ACC112 (cell line): ENCODE measurements around the gene AK5.
"Not testable (repeated sequence)": the region's sequence is repeated elsewhere in the genome, so short reads cannot be mapped to it uniquely, and the experiment has no call there.

Experiments used
- H2AFZ ChIP-seq: fragments of 200-600 bp; sonication (generic); one replicate; pipeline ENCODE4 v1.6.0; 2017; ENCODE audit warnings: antibody characterized with exemption, low read length; ENCODE audit not compliant: unreplicated experiment
- H3K27ac ChIP-seq: fragments of 200-600 bp; sonication (generic); 2 replicates; pipeline ENCODE4 v1.5.1; 2014; ENCODE audit warnings: low read depth, mild to moderate bottlenecking, antibody characterized with exemption, low read length, moderate library complexity
- H3K27me3 ChIP-seq: fragments of 200-600 bp; sonication (generic); 2 replicates; pipeline ENCODE4 v1.6.1; 2014; ENCODE audit warnings: mild to moderate bottlenecking, antibody characterized with exemption, low read length, moderate library complexity, mixed read lengths; ENCODE audit not compliant: insufficient read depth
- H3K36me3 ChIP-seq: fragments of 200-600 bp; sonication (generic); 2 replicates; pipeline ENCODE4 v1.6.1; 2016; ENCODE audit warnings: mild to moderate bottlenecking, antibody characterized with exemption, low read length, moderate library complexity, mixed read lengths; ENCODE audit not compliant: insufficient read depth
- H3K4me1 ChIP-seq: fragments of 200-600 bp; sonication (generic); one replicate; pipeline ENCODE4 v1.6.1; 2016; ENCODE audit warnings: low read length, mixed read lengths; ENCODE audit not compliant: insufficient read depth, unreplicated experiment, control insufficient read depth
- H3K4me3 ChIP-seq: fragments of 200-600 bp; sonication (generic); 2 replicates; pipeline ENCODE4 v1.5.1; 2014; ENCODE audit warnings: mild to moderate bottlenecking, low read depth, low read length
- H3K79me2 ChIP-seq: fragments of 200-600 bp; sonication (generic); one replicate; pipeline ENCODE4 v1.6.0; 2016; ENCODE audit warnings: low read length; ENCODE audit not compliant: control insufficient read depth, unreplicated experiment, insufficient read depth

Gene AK5

GRCh38 chr1:77516106-77516505 lies 234.3 kb downstream of the AK5 start:
- H3K4me3 ChIP-seq = no peak overlapping the region
- no peak overlapping the region for H2AFZ ChIP-seq
- no peak overlapping the region for H3K27ac ChIP-seq
- no peaks in the 10 kb centered on the region for H3K36me3 ChIP-seq
- H3K27me3 ChIP-seq = no peaks in the 10 kb centered on the region
- H3K79me2 ChIP-seq = no peaks in the 10 kb centered on the region
- H3K4me1 ChIP-seq = peaks cover 33% of the 10 kb centered on the region

DNA sequence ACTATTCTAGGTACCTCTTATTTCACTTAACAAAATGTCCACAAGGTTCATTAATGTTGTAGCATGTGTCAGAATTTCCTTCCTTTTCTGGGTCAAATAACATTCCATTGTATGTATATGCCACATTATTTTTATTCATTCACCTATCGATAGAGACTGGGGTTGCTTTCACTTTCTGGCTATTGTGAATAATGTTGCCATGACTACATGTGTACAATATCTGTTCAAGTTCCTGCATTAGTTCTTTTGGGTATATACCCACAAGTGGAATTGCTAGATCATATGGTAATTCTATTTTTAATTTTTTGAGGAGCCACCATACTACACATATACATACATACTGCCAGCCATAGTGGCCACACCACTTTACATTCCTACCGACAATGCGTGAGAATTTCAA lies 242.2 kb downstream of the AK5 start:
- no peaks in the 10 kb centered on the region for H3K79me2 ChIP-seq
- no peak overlapping the region for H3K27ac ChIP-seq
- no peaks in the 10 kb centered on the region for H3K4me1 ChIP-seq
- H2AFZ ChIP-seq = no peak overlapping the region
- no peak overlapping the region for H3K4me3 ChIP-seq
- no peaks in the 10 kb centered on the region for H3K27me3 ChIP-seq
- H3K36me3 ChIP-seq = no peaks in the 10 kb centered on the region

DNA sequence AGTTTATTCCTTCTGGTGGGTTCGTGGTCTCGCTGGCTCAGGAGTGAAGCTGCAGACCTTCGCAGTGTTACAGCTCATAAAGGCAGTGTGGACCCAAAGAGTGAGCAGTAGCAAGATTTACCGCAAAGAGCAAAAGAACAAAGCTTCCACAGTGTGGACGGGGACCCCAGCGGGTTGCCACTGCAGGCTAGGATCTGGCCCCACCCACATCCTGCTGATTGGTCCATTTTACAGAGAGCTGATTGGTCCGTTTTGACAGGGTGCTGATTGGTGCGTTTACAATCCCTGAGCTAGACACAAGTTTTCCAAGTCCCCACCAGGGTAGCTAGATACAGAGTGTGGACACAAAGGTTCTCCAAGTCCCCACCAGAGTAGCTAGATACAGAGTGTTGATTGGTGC lies 249.3 kb downstream of the AK5 start:
- not testable (repeated sequence) for H3K36me3 ChIP-seq, H3K4me3 ChIP-seq, H3K27ac ChIP-seq, H3K4me1 ChIP-seq, H3K27me3 ChIP-seq, H3K79me2 ChIP-seq, H2AFZ ChIP-seq

GRCh38 chr1:77531596-77532280 lies 249.9 kb downstream of the AK5 start:
- H3K4me1 ChIP-seq = peaks cover 12% of the 10 kb centered on the region
- H3K36me3 ChIP-seq, H3K4me3 ChIP-seq, H3K27ac ChIP-seq, H2AFZ ChIP-seq, H3K27me3 ChIP-seq, H3K79me2 ChIP-seq: not testable (repeated sequence)

GRCh38 chr1:77532641-77533040 lies 250.8 kb downstream of the AK5 start:
- no peaks in the 10 kb centered on the region for H3K27me3 ChIP-seq
- no peaks in the 10 kb centered on the region for H3K79me2 ChIP-seq
- H3K4me1 ChIP-seq = peaks cover 20% of the 10 kb centered on the region
- H2AFZ ChIP-seq = no peak overlapping the region
- H3K36me3 ChIP-seq = no peaks in the 10 kb centered on the region
- H3K27ac ChIP-seq = no peak overlapping the region
- H3K4me3 ChIP-seq = no peak overlapping the region

DNA sequence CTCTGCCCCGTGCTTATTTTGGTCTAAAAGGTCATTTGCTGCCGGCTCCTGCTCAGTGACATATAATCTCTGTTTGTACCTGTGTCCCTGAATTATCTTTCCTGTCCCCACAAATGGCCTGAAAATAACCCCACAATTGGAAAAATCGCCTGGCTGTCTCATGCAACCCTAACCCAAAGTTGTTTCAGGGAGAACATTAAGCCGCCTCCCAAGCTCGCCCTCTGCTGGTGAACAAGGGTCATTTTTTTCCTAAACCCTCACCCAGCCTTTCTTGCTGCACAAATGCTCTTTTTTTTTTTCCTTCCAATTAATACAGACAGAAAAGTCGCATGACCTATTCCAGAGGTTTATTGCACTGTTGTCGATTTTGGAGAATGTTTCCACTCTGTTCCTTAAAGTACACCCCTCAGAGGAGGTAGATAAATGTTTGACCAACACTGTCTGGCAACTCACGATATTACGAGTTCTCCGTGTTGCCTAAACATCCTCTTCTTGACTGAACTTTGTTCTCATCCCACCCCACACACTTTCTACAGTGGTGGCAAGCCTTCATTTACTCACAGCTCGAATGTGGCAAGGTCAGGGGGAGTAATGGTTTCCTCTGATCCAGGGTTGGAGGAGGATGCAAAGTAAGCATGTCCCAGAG lies 252.0 kb downstream of the AK5 start:
- Histone ChIP-seq H3K4me1 (peaks cover 32% of the 10 kb centered on the region), H3K79me2 (no peaks in the 10 kb centered on the region), H3K27ac (no peak overlapping the region; the same call in 1 of the 2 replicates), H3K36me3 (no peaks in the 10 kb centered on the region), H3K27me3 (no peaks in the 10 kb centered on the region), H2AFZ (no peak overlapping the region), H3K4me3 (no peak overlapping the region)

GRCh38 chr1:77534456-77534855 lies 252.6 kb downstream of the AK5 start:
- Histone ChIP-seq H3K4me1 (peaks cover 38% of the 10 kb centered on the region), H3K79me2 (no peaks in the 10 kb centered on the region), H3K36me3 (no peaks in the 10 kb centered on the region), H2AFZ (no peak overlapping the region), H3K27ac (no peak overlapping the region), H3K4me3 (no peak overlapping the region), H3K27me3 (no peaks in the 10 kb centered on the region)

- peak overlapping the region; percentile 3 for H2AFZ ChIP-seq
- peak overlapping the region; percentile 31; the same call in 1 of the 2 replicates for H3K4me3 ChIP-seq
- H3K4me1 ChIP-seq = peaks cover 59% of the 10 kb centered on the region
These were observed 255.0 kb downstream of the AK5 start for GRCh38 chr1:77536813-77537212.

DNA sequence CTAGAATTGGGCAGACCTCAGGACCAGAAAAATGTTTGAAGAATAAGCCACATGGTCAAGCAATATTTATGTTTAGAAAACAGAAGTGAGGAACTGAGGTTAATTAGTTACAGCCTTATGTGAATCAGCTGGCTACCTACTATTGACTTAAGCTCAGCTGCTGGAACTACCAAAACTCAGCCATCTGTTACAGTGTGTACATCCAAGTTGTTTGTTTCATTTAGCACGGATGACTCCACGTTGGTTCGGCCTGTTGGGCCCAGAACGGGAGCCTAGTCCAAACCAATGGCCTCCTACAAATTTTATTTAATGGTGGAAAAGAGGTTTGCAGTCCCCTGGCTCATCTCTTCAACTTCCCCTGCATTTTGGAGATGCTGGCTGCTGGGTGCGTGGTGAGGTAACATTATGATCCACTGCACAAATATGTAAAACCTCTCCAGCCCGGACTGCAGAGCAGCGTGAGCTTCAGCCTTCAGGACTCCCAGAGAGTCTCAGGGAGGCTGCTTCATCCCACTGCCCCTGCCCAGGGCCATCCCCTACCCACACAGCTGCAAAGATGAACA lies 257.2 kb downstream of the AK5 start:
- H3K36me3 ChIP-seq = no peaks in the 10 kb centered on the region
- no peaks in the 10 kb centered on the region for H3K79me2 ChIP-seq
- H3K27ac ChIP-seq = peak overlapping the region; percentile 98
- peak overlapping the region; percentile 35 for H2AFZ ChIP-seq
- H3K27me3 ChIP-seq = no peaks in the 10 kb centered on the region
- H3K4me3 ChIP-seq = peak overlapping the region; percentile 40; the same call in 1 of the 2 replicates
- peaks cover 76% of the 10 kb centered on the region for H3K4me1 ChIP-seq

More at GRCh38 chr1:77536813-77537212, 255.0 kb downstream of the AK5 start:
- H3K27ac ChIP-seq = peak overlapping the region; percentile 85
- no peaks in the 10 kb centered on the region for H3K79me2 ChIP-seq
- no peaks in the 10 kb centered on the region for H3K36me3 ChIP-seq
- H3K27me3 ChIP-seq = no peaks in the 10 kb centered on the region

GRCh38 chr1:77539519-77540142 lies 257.8 kb downstream of the AK5 start:
- H2AFZ ChIP-seq = no peak overlapping the region
- H3K79me2 ChIP-seq = no peaks in the 10 kb centered on the region
- H3K4me3 ChIP-seq = peak overlapping the region; percentile 40; the same call in 1 of the 2 replicates
- H3K27ac ChIP-seq = peak overlapping the region; percentile 98
- H3K36me3 ChIP-seq = no peaks in the 10 kb centered on the region
- peaks cover 76% of the 10 kb centered on the region for H3K4me1 ChIP-seq
- H3K27me3 ChIP-seq = no peaks in the 10 kb centered on the region
